GM19035 (cell line): ENCODE results near the gene LTBP1.

Experiments used
- ATAC-seq: cut with Tn5 transposase; IDR thresholded peaks from one replicate; pipeline ENCODE4 v1.9.1; 2021; ENCODE audit not compliant: unreplicated experiment

Gene LTBP1

GRCh38 chr2:33108483-33109443 lies 162.0 kb downstream of the LTBP1 start:
- ATAC-seq = no peak

DNA sequence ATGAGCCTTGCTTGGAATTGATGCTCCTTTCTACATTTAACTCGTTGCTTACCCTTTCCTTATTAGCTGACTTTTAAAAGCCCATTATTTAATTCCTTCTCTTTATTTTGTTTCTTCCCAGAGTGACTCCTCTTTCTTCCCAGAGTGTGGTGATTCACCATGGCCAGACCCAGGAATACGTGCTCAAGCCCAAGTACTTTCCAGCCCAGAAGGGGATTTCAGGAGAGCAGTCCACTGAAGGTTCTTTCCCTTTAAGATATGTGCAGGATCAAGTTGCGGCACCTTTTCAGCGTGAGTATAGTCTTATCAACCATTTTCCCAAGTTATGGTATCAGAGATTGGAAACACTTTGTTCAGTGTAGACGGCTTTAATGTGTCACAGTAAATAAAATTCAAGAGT lies 163.7 kb downstream of the LTBP1 start:
- no peak for ATAC-seq

DNA sequence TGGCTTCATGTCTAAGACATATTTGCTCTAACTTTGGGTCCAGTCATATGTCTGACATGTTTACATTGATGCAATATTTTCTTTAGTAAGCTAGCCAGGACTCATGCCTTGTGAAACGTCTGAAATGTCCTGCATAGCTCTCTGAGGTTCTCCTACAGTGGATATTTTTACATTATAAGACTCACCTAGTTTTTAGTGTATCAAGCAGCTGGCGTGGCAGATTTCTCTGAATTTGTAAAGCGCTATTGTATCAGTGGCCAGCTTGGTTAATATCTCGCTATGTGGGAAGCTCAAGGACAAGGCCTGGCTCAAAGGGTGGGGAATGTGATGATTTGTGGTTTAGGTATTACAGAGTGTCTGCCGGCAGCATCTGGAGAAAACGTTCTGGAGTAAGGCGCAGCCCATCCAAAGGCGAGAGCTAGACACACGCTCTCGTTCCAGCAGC lies 164.3 kb downstream of the LTBP1 start:
- ATAC-seq = no peak

DNA sequence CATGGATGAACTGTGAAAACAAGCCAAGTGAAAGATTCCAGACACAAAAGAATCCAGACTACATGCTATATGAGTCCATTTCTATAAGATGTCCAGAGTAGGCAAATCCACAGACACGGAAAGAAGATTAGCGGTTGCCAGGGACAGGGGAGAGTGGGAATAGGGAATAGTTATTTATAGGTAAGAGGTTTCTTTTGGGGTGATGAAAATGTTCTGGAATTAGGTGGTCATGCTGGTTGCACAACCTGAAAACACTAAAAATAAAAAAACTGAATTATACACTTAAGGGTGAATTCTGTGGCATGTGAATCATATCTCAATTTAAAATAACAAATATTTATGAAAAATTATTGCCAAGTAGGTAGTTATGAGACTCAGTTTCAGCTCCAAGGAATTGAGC lies 168.4 kb downstream of the LTBP1 start:
- ATAC-seq = no peak

DNA sequence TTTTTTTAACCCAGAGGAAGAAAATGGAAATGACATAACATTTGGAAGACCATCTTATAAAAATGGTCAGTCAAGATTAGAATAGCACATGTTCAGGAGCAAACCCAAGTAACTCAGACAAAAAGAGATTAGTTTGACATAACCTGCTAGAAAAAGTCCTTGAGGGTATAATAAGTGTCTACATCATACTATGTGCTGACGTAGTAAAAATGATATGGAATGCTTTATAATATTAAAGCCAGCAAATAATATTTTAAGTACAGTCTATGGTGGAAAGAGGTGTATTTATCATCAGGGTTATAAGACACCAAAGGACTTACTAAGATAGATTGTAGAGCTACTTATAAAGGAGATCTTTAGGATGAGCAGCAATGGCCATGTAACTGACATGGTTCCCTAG lies 169.0 kb downstream of the LTBP1 start:
- ATAC-seq = no peak

DNA sequence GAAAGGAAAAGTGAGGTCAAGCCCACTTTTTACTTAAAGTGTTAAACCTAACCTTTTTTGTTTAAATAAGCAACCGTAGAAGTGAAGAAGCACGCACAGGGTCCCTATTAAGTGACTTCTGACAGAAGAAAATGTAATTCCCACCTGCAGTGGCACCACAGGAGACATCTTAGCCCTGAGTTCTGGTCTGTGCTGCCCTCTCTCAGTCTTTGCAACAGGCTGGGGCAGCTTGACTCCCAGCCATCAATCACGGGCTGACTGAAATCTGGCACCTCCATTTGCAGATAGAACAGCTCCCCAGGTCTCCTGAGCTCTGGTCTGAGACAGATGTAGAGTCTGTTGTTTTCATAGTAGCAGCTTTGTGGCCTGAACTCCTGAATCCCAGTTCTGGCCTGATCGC lies 170.0 kb downstream of the LTBP1 start:
- ATAC-seq = no peak

- ATAC-seq = no peak
Observed at GRCh38 chr2:33118651-33119050, 171.9 kb downstream of the LTBP1 start.

DNA sequence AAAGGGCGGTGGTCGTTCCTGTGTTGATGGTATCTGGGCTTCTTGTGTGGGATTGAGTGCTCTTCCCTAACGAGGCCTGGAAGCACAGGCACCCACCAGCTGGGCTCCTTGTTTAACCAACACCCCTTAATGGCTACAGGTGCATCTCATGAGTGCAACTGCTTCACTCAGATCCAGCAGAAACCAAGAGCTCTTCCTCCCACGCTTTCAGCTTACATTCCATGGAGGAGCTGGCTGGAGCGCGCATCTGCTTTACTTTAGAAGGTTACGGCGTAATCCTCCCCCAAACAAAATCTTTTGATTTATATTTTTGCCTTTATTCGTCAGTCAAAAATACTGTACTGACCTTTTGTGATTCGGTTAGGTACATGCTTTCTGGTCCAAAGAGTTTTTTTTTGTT lies 174.7 kb downstream of the LTBP1 start:
- no peak for ATAC-seq

GRCh38 chr2:33121925-33122324 lies 175.2 kb downstream of the LTBP1 start:
- no peak for ATAC-seq

- no peak for ATAC-seq
Observed at GRCh38 chr2:33122726-33123125, 176.0 kb downstream of the LTBP1 start.

GRCh38 chr2:33123216-33123615 lies 176.5 kb downstream of the LTBP1 start:
- no peak for ATAC-seq

GRCh38 chr2:33126552-33126951 lies 179.8 kb downstream of the LTBP1 start:
- no peak for ATAC-seq

DNA sequence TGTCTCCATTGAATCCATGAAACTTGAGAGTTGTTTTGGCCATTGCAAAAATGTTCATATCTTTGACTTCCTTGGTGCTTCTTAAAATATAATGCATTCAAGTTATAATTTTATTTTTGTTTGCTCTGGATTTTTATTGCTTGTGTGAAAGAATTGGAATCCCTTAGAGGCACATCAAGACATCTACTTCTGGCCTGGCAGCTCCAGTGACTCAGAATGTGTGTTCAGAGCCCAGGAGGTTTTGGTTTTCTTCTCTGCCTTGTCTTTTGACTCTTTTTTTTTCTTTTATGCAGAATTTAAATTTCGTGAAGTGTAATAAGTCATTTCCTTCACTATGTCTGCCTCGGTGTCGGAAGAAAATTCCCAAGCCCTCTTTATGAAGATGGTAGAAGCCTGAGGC lies 180.2 kb downstream of the LTBP1 start:
- ATAC-seq = no peak

DNA sequence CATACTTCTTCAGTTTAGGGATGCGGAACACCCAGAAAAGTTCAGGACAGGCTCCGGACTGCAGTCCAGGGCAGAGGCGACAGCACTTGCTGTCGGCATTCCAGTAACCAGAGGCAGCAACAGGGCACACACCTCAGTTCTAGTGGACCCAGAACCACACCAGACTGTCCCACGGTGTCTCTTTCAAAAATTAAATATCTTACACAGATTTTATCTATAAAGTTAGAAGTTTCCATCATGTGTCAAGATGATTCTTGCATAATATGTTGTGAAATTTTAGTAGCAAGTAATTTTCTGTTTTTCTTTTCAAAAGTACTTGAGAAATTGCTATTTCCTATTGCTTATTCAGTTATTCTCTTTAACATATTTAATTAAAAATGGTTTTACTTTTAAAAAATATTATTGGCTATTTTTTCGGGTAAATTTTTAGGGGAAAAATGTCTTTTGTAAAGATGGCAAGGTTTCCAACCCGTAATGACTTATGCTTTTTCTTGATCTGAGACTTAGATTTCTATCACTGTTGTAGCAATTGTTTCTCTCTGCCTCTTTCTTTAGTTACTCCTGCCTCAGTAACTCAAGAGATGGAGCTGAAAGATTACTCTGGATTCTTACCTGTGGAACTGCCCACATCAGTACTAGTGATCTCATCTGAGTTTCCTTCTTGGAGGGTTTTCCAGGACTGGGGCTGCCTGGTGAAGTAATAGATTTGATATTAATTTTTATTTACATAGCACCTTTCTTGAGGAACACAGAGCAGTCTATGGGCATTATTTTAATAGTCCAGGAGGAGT lies 182.7 kb downstream of the LTBP1 start:
- no peak for ATAC-seq

- no peak for ATAC-seq
Observed at GRCh38 chr2:33130054-33130447, 183.3 kb downstream of the LTBP1 start.

DNA sequence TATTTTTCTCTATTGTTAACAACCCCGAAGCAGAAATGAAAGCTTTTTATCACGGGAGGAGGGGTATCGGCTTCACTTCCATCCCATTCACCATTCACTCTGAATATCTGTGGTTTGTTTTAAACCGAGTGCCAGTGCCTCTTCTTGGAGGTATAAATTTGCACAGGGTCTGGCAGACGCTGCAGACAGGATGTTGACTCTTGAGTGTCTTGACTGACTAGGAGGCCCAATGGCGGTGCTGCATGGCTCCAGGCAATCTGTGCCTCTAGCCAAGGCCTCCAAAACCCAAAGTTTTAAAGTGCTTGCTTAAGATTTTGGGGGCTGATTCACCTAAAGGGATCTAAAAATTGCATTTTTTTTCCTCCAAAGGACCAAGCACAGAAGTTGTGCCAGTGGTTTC lies 183.8 kb downstream of the LTBP1 start:
- no peak for ATAC-seq

DNA sequence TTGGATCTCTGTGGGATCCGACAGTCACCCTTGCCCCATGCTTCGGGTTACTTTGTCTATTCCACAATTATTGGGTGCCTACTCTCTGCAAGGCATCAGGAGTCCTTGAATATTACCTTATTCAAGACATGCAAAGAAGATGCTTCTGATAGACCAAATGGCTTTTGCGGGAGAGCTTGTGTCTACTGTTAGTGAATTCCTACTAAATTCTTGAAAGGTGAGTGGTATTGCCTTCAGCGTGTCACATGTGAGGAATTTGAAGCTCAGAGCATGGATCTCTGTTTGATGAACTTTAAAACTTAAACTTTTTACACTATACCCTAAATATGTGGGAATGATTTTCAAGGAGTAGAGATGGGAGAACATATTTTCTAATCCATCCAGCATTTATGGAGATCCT lies 184.4 kb downstream of the LTBP1 start:
- no peak for ATAC-seq

- ATAC-seq = no peak
Observed at GRCh38 chr2:33131749-33132148, 185.0 kb downstream of the LTBP1 start.

DNA sequence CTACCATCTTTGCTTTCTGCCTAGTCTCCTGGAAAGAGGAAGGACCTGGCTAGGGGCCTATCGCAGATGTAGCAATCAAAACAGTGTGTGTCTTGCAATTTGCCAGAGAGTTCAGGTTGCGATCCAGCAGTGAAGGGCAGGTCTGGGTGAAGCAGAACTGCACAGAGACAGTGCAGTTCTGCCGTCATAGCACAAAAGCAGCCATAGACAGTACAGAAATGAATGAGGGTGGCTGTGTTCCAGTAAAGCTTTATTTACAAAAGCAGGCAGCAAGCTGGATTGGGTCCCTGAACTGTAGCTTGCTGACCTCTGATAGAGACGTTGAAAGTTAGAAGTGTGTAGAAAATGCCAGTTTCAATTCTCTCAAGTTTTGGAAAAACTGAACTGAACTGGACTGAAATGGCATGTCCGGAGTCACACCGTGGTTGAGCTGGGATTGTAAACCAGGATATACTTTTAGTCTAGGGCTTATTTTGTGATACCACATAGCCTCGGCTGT lies 186.8 kb downstream of the LTBP1 start:
- ATAC-seq = no peak

DNA sequence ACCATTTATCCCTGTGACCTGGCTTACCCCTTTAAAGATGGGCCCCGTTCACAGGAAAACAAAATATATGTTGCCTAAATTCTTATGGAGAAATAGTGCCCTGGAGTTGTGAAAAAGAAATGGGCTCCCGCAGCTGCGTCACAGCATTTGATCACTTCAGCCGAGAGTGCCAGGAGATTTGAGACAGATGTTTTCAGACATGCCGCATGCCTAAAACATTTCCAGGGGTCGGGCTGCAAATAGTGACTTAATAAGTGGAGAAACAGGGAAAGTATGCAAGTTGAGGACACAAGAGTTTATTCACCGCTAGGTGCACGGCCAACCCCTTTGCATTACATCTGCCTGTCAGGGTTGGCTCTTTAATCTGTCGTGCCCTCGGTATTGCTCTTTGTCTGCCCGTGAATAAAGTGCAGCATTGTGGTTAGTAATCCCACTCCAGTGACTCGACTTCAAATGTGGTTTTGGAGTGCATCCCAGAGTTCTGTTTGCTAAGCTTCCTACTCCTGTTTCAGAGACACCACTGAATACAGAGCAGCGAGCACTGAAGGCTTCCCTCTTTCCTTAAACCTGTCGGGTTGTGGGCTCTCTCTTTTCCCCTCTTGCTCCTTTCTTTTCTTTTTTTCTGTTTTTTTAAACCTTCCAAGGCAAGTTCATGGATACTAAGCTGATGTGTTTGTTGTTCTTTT lies 187.5 kb downstream of the LTBP1 start:
- no peak for ATAC-seq
